PC-9 (cell line): ENCODE data around the gene SETBP1.

Experiments used
- EZH2 ChIP-seq: fragments of 200-600 bp; sonication (generic); IDR thresholded peaks from 2 replicates; pipeline ENCODE4 v1.8.0; 2017; ENCODE audit warnings: antibody characterized with exemption, low read depth
- TF ChIP-seq, protein P1 (sequence below): fragments of 200-600 bp; sonication (generic); conservative IDR thresholded peaks from 2 replicates; pipeline ENCODE4 v1.6.1; 2017; ENCODE audit warnings: mixed run types, antibody characterized with exemption, mild to moderate bottlenecking, moderate library complexity

GRCh38 chr18:45066886-45067285 lies 386.2 kb downstream of the SETBP1 start:
- TF ChIP-seq, protein P1, sequence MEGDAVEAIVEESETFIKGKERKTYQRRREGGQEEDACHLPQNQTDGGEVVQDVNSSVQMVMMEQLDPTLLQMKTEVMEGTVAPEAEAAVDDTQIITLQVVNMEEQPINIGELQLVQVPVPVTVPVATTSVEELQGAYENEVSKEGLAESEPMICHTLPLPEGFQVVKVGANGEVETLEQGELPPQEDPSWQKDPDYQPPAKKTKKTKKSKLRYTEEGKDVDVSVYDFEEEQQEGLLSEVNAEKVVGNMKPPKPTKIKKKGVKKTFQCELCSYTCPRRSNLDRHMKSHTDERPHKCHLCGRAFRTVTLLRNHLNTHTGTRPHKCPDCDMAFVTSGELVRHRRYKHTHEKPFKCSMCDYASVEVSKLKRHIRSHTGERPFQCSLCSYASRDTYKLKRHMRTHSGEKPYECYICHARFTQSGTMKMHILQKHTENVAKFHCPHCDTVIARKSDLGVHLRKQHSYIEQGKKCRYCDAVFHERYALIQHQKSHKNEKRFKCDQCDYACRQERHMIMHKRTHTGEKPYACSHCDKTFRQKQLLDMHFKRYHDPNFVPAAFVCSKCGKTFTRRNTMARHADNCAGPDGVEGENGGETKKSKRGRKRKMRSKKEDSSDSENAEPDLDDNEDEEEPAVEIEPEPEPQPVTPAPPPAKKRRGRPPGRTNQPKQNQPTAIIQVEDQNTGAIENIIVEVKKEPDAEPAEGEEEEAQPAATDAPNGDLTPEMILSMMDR: no peak
- no peak for TF ChIP-seq EZH2
